ENCODE data around the gene SMC4.

DNA sequence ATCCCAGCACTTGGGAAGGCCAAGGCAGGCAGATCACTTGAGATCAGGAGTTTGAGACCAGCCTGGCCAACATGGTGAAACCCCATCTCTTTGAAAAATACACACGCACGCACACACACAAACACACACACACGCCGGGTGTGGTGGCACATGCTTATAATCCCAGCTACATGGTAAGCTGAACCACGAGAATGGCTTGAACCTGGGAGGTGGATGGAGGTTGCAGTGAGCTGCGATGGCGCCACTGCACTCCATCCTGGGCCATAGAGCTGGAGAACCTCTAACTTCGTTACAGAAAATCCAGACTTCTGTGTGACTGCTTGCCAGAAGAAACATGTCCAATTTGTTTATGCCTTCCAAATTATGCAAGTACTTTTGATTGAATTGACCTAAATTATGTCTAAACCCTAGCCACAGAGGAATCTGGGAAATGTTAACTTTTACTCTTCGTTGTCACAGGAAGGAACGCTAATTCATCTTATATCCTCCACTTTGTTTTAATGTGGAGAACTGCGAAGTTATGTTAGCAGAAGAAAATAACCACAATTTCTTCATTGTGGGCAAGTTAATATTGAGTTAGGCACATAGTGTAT, 28.5 kb downstream of the SMC4 start:
- TF ChIP-seq, protein P1, sequence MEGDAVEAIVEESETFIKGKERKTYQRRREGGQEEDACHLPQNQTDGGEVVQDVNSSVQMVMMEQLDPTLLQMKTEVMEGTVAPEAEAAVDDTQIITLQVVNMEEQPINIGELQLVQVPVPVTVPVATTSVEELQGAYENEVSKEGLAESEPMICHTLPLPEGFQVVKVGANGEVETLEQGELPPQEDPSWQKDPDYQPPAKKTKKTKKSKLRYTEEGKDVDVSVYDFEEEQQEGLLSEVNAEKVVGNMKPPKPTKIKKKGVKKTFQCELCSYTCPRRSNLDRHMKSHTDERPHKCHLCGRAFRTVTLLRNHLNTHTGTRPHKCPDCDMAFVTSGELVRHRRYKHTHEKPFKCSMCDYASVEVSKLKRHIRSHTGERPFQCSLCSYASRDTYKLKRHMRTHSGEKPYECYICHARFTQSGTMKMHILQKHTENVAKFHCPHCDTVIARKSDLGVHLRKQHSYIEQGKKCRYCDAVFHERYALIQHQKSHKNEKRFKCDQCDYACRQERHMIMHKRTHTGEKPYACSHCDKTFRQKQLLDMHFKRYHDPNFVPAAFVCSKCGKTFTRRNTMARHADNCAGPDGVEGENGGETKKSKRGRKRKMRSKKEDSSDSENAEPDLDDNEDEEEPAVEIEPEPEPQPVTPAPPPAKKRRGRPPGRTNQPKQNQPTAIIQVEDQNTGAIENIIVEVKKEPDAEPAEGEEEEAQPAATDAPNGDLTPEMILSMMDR (IDR thresholded peaks at IDR 0.05; ENCODE audit: borderline replicate concordance, extremely low read depth, low read length, poor library complexity, severe bottlenecking) = no peak
- TF ChIP-seq EZH2 (IDR thresholded peaks at IDR 0.05; ENCODE audit: borderline replicate concordance, low read depth, low read length, severe bottlenecking) = no peak

Data from DND-41 (cell line).